GM19438 (cell line): ENCODE measurements around the gene MYO9B.
"Not testable (repeated sequence)": the region's sequence is repeated elsewhere in the genome, so short reads cannot be mapped to it uniquely, and the experiment has no call there.

Source experiments
- ATAC-seq: cut with Tn5 transposase; IDR thresholded peaks from one replicate; pipeline ENCODE4 v1.9.1; 2021; ENCODE audit warnings: low read depth; ENCODE audit not compliant: unreplicated experiment

Gene MYO9B

DNA sequence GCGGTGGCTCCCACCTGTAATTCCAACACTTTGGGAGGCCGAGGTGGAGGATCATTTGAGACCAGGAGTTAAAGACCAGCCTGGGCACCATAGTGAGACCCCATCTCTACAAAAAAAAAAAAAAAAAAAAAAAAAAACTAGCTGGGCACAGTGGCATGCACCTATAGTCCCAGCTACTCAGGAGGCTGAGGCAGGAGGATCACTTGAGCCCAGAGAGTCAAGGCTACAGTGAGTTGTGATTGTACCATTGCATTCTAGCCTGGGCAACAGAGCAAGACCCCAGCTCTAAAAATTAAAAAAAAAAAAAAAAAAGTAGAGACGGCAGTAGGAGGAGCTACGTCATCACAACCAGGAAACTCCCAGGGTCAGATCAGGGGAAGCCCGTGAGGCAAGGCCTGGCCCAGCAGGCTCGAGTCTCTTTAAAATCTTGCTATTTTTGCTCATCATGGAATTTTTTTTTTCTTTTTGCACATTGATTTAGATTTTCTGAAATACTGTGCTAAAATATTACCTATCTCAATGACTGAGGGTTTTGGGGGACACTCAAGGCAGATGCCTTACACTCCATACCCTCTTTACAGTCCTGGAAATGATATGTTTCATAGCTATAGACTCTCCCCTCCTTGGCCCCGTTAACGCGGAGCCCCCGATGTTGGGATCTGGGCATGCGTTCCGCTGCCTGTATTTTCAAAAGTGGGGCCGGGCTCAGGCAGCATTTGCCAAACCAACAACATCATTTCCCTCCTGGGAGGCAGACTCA lies 95.1 kb downstream of the MYO9B start:
- no peak for ATAC-seq

DNA sequence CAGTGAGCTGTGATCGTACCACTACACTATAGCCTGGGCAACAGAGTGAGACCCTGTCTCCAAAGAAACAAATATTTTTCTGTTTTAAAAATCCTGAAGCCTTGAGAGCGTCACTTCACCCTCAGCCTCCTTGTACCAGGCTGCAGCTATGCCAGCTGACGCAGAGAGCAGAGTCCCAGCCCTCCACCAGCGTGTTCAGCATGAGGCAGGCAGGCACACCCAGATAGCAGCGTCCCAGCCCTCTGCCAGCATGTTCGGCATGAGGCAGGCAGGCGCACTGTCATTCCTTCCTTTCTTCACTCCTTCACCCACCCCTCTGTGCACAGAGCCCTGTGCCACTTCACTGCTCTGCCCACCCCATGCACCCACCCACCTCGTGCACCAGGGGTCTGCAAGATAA lies 96.3 kb downstream of the MYO9B start:
- ATAC-seq = no peak

DNA sequence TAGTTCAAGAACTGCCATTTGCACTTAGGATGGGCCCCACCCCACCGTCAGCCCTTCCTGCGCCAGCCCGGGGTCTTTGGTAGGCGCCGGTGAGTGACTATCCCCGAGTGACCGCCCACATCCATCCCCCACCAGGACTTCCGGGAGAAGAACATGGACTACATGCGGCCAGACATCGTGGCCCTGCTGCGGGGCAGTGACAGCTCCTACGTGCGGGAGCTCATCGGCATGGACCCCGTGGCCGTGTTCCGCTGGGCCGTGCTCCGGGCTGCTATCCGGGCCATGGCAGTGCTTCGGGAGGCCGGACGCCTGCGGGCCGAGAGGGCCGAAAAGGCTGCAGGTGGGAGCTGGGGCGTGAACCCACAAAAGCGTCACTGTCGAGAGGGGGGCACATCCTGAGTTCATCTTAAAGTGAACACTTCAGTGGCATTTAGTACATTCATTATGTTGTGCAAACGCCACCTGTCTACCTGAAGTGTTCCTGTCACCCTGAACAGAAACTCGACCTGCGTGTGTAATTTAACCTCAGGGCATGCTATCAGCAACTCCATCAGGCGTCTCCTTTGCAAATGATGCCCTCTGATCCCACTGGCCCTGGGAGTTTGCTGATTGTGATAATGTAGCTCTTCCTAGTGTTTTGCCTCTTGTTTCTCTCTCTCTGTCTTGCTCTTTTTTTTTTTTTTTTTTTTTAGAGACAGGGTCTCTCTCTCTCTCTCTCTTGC lies 97.2 kb downstream of the MYO9B start:
- no peak for ATAC-seq

DNA sequence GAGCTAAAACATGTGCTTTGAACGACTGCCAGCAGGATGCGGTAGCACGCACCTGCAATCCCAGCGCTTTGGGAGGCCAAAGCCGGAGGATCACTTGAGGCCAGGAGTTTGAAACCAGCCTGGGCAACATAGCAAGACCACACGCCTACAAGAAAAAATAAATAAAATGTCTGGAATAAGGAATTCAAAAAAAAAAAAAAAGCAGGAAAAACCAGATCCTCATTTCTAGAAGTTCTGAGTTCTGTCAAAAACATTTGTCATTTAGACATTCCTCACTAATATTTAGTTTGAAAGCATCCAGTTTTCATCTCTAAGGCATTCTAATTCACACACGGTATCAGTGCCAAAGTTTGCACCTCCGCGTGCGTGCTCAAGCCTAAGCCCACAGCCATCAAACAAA lies 102.7 kb downstream of the MYO9B start:
- ATAC-seq = no peak

DNA sequence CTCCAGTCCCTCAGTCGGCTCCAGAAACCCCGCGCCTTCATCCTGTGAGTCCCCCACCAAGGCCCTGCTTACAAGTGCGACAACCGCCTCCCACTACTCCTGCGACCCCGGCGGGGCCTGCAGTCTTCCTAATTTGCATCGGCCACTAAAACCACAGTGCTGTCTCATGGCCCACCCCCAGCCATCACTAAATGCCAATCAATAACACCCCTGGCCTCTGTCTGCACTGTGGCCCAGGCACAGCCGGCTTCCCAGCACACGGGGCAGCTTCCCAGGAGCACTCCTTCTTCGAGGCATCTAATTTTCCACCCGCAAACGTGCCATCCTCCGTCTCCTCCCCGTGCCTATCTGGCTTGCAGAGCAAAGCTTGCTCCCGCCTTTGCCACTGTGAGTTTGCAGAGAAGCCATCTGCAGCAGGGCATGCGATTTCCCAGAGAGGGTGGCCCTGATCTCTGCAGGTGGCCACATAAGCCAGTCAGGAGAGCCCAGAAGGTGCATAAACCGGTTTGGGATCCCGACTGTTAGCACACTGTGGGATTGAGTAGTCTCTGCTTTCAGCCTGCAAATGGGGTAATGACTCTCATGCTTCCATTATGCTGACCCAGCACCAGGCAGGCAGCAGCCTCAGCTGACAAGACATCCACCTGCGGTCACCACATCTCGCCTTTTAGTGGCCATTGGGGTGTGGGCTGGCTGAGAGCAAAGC lies 105.6 kb downstream of the MYO9B start:
- ATAC-seq = no peak

DNA sequence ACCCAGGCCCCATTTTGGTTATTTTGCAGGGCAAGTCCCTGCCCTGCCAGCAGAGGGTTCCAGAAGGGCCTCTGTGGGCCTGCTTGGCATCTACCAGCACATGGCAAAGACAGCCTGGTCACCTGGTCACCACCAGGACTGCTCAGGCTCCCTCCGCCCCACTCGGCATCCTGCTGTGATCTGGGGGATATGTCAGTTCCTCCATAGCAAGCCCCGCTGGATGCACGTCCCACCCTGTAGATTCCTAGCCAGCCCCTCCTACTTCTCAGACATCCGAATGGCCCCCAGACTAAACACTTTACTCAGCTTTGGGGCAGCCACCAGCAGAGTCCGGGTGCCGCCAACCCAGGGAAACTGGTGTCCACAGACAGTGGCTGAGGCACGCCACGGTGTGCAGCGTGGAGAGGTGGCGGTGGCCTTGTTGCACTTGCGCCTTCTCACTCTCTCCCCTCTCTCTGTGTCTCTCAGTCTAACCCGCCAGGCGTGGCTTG lies 107.7 kb downstream of the MYO9B start:
- no peak for ATAC-seq

DNA sequence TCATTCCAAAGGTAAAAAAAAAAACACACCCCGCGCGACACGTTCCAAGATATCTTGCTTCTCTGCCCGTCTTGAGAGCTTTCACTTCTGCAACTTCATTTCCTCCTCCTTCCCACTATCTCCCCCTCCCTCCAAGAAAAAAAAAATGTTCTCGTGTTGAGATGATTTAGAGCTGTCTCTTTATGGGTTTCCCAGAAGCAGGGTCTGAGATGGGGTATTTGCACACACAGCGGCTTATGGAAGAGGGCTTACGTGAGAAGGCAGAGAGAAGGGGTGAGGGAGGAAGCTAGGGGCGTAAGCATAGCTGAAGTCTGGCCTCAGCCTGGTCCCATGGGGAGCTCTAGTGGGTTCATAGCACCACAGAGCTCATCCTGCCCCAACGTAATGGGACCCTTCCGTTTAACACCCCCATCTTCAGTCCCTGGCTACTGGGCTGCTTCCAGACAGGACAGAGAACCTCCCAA lies 108.3 kb downstream of the MYO9B start:
- ATAC-seq = peak; percentile 63

DNA sequence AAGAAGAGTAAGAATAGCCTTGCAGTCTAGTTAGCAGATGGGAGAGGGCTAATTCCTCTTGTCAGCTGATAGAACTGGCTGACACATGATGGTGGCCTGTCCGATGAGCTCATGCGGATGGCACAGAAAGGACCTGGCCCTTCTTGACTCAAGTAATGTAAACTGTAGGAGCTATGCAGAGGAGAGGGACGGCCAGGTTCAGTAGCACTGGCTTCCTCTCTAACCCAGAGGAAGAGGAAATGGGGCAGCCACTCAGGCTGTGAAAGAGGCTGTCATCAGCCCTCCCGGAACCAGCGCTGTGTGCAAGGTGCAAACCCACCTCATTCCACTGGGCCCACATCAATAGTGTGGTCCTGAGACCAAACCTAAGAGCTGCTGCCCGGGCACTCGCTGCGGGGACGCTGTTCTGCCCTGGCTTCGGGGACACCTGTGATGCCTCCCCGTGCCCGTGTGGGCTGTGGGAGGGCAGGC lies 108.8 kb downstream of the MYO9B start:
- no peak for ATAC-seq

DNA sequence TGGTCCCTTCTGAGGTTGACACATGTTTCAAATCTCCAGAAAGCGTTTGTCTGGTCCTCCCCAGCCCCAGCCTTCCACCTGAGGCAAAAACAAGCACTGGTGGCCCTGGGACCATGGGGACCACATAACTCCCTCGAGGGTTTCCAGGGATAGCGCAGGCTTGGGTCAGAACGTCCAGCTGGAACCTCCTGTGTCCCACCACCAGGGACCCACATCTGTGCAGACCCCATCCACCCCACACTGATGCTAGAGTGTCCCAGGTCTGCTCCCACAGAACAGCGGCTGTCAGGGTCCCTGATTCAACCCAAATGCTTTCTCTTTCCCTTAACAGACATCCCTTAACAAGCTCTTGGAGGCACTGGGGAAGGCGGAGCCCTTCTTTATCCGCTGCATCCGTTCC lies 110.0 kb downstream of the MYO9B start:
- ATAC-seq = no peak

DNA sequence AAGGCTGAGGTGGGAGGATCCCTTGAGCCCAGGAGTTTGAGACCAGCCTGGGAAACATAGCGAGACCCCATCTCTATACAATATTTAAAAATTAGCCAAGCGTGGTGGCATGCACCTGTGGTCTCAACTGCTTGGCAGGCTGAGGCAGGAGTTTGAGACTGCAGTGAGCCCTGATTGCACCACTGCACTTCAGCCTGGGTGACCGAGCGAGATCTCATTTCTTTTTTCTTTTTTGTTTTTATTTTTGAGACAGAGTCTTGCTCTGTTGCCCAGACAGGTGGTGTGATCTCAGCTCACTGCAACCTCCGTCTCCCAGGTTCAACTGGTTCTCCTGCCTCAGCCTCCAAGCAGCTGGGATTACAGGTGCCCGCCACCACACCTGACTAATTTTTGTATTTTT lies 116.2 kb downstream of the MYO9B start:
- not testable (repeated sequence) for ATAC-seq

DNA sequence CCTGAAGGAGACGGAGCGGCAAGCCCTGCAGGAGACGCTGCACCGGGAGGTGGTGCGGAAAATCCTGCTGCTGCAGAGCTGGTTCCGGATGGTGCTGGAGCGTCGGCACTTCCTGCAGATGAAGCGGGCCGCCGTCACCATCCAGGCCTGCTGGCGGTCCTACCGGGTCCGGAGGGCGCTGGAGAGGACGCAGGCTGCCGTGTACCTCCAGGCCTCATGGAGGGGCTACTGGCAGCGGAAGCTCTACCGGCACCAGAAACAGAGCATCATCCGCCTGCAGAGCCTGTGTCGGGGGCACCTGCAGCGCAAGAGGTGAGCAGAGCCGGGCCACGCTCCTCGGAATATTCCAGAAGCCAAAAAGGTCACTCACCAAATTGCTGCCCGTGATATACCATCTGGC lies 117.2 kb downstream of the MYO9B start:
- no peak for ATAC-seq

DNA sequence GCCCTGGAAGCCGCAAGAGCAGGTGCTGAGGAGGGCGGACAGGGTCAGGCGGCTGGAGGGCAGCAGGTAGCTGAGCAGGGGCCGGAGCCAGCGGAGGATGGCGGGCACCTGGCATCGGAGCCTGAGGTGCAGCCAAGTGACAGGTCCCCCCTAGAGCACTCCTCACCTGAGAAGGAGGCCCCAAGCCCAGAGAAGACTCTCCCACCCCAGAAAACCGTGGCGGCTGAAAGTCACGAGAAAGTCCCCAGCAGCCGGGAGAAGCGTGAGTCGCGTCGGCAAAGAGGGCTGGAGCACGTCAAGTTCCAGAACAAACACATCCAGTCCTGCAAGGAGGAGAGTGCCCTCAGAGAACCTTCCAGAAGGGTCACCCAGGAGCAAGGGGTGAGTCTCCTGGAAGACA lies 119.0 kb downstream of the MYO9B start:
- ATAC-seq = no peak

DNA sequence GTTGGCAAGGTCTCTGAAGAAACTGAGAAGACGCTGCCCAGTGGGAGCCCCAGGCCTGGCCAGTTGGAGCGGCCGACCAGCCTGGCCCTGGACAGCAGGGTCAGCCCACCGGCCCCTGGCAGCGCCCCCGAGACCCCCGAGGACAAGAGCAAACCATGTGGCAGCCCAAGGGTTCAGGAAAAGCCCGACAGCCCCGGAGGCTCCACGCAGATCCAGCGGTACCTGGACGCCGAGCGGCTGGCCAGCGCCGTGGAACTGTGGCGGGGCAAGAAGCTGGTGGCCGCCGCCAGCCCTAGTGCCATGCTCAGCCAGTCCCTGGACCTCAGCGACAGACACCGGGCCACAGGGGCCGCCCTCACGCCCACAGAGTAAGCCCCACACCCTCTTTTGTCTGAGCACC lies 119.5 kb downstream of the MYO9B start:
- no peak for ATAC-seq

DNA sequence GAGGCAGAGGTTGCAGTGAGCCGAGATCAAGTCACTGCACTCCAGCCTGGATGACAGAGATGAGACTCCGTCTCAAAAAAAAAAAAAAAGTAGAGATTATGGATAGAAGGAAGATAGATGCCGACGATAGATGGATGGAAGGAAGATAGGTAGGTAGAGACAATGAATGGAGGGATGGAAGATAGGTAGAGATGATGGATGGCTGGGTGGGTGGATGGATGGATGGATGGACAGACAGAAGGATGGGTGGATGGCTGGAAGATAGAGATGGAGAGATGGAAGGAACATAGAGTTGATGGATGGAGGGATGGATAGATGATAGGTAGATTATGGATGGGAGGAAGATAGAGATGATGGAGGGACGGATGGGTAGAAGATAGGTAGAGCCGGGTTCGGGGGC lies 121.0 kb downstream of the MYO9B start:
- no peak for ATAC-seq

DNA sequence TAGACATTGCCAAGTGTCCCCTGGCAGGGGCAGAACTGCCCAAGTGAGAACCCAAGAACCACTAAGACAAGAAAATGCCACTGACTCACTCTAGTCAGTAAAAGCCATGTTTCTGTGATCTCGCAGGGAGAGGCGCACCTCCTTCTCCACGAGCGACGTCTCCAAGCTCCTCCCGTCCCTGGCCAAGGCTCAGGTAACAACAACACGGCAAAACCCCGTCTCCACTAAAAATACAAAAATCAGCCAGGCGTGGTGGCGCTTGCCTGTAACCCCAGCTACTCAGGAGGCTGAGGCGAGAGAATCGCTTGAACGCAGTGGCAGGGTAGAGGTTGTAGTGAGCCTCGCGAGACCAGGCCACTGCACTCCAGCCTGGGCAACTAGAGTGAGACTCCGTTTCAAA lies 122.1 kb downstream of the MYO9B start:
- no peak for ATAC-seq

DNA sequence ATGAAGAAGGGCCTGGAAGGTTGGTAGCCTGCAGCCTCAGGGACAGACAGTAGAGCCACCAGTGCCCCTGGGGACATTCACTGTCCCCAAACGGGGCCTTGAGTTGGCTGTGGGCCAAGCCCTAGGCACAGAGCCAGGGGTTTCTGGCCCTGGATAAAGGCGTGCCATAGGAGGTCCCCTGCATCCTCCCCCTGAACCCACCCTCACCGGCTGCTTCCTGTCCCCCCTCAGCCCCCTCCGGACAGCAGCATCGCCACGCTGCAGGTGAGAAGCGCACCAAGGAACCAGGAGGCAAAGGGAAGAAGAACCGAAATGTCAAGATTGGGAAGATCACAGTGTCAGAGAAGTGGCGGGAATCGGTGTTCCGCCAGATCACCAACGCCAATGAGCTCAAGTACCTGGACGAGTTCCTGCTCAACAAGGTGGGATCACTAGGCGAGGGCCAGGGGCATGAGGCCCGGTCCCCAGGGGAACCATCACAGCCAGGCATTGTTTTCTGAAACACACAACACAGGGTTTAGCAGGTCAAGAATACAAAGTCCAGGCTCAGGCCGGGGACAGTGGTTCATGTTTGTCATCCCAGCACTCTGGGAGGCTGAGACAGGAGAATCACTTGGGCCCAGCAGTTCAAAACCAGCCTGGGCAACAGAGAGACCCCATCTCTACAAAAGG lies 125.0 kb downstream of the MYO9B start:
- ATAC-seq = no peak

DNA sequence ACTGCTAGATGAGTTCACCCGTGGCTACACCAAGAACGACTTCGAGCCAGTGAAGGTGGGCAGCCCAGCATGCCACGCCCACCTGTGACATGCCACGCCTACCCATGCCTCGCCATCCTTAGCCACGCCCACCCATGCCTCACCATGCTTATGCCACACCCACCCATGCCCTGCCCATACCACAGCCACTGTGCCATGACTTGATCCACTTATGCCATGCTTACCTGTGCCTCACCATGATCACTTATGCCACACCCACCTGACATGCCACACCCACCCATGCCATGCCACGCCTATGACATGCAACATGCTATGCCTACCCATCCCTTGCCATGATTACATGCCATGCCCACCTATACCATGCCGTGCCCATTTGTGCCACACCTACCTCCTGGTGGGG lies 126.7 kb downstream of the MYO9B start:
- no peak for ATAC-seq

DNA sequence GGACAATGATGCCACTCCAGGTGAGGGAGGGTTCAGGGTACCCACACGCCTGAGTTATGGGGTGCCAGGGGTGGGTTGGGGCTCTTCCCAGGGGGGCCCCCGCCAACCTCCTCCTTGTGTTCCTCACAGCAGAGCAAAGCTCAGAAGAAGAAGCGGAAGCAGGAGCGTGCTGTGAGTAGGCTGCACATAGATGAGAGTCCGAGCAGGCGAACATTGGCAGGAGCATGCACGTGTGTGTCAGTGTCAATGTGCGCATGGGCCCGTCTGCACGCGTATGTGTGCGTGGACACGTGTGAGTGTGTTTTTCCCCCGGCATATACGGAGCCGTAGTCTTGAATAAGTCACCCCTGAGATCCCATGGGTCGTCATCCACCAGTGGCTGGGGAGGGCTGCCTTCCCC lies 127.1 kb downstream of the MYO9B start:
- ATAC-seq = no peak

DNA sequence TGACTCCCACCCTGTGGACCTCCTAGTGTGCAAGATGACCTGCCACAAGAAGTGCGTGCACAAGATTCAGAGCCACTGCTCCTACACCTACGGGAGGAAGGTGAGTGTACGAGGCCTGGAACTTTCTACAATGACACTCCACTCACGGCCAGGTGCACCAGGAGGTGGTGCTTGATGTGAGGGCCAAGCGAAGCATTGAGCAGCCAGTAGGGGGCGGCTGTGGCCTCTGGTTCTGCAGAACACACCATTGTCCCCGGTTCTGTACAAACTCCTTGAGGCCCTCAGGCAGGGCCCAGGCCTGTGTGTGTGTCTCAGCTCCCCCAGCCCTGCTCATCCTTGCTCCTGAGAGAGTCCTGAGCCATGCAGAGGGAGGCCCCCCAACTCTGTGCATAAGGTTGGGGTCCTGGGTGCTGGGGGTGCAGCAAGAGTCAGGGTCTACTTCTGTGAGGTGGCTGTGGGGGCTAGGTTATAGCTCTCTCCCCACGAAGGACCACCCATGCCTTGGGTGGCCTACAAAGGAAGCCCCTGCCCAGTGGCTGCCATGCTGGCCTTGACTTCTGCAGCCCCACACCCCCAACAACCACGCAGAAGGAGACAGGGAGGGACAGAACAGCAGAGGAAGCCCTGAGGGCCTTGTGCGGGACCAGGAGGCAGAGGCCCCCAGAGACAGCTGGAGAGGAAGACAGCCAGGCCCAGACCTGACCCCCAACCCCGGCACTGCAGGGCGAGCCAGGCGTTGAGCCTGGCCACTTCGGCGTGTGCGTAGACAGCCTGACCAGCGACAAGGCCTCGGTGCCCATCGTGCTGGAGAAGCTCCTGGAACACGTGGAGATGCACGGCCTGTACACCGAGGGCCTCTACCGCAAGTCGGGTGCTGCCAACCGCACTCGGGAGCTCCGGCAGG lies 129.9 kb downstream of the MYO9B start:
- ATAC-seq = no peak
